Measurements from ENCODE around the gene PACRG. TPM values are rescaled to one million over a fixed set of nuclear protein-coding genes. Genes with fewer than 3 reads are reported as not detected.

PACRG gene
- polyA plus RNA-seq, 1 donor from 2014 or later: 16.6 TPM

GRCh38 chr6:162688751-162689345, 38.9 kb upstream of the PACRG start:
- Histone ChIP-seq H3K9me2 (ENCODE audit: insufficient read depth, low read length) (no peaks in the 10 kb centered on the region), H4K20me1 (ENCODE audit: insufficient read depth) (no peaks in the 10 kb centered on the region), H3K79me2 (replicated peaks; ENCODE audit: insufficient read depth, low read length) (no peaks in the 10 kb centered on the region), H3K9me3 (ENCODE audit: low read length) (no peaks in the 10 kb centered on the region), H3K27ac (ENCODE audit: low read length) (peak overlapping the region; percentile 52), H3F3A (ENCODE audit: insufficient read depth, low read length, poor library complexity, severe bottlenecking) (no peaks in the 10 kb centered on the region), H3K36me3 (ENCODE audit: insufficient read depth, low read length) (no peaks in the 10 kb centered on the region), H3K27me3 (ENCODE audit: insufficient read depth, low read depth, low read length) (no peaks in the 10 kb centered on the region), H3K9ac (ENCODE audit: low read length) (no peak overlapping the region), H3K4me2 (ENCODE audit: low read length) (peak overlapping the region; percentile 45), H2AFZ (ENCODE audit: low read depth, low read length) (peak overlapping the region; percentile 30), H3K4me3 (ENCODE audit: low read length) (peak overlapping the region; percentile 22)
- TF ChIP-seq CTCF (IDR thresholded peaks at IDR 0.05; ENCODE audit: poor library complexity, severe bottlenecking) (no peak), RAD21 (conservative IDR thresholded peaks at IDR 0.05) (peak; percentile 10)

- H3K9me3 ChIP-seq (ENCODE audit: low read length): no peaks in the 10 kb centered on the region
- no peak overlapping the region for H3K27ac ChIP-seq (ENCODE audit: low read length)
- TF ChIP-seq CTCF (IDR thresholded peaks at IDR 0.05; ENCODE audit: poor library complexity, severe bottlenecking) (no peak), EZH2 (IDR thresholded peaks at IDR 0.05; ENCODE audit: borderline replicate concordance, insufficient read depth, low read length, poor library complexity, severe bottlenecking) (no peak), EP300 (conservative IDR thresholded peaks at IDR 0.05; ENCODE audit: poor library complexity, severe bottlenecking) (no peak), POLR2AphosphoS5 (IDR thresholded peaks at IDR 0.05) (no peak), MXI1 (conservative IDR thresholded peaks at IDR 0.05; ENCODE audit: poor library complexity, severe bottlenecking) (no peak)
- no peaks in the 10 kb centered on the region for H3K36me3 ChIP-seq (ENCODE audit: insufficient read depth, low read length)
- H4K20me1 ChIP-seq (ENCODE audit: insufficient read depth): no peaks in the 10 kb centered on the region
- H3K27me3 ChIP-seq (ENCODE audit: insufficient read depth, low read depth, low read length): no peaks in the 10 kb centered on the region
- no peak overlapping the region for H2AFZ ChIP-seq (ENCODE audit: low read depth, low read length)
- no peak overlapping the region for H3K9ac ChIP-seq (ENCODE audit: low read length)
- H3K79me2 ChIP-seq (replicated peaks; ENCODE audit: insufficient read depth, low read length): no peaks in the 10 kb centered on the region
- H3K9me2 ChIP-seq (ENCODE audit: insufficient read depth, low read length): no peaks in the 10 kb centered on the region
- no peak overlapping the region for H3K4me3 ChIP-seq (ENCODE audit: low read length)
- H3F3A ChIP-seq (ENCODE audit: insufficient read depth, low read length, poor library complexity, severe bottlenecking): no peaks in the 10 kb centered on the region
- H3K4me2 ChIP-seq (ENCODE audit: low read length): no peak overlapping the region
Measured at GRCh38 chr6:162690158-162690557, 37.6 kb upstream of the PACRG start.

GRCh38 chr6:162697872-162698403, 29.8 kb upstream of the PACRG start:
- Histone ChIP-seq H3K9me2 (ENCODE audit: insufficient read depth, low read length) (no peaks in the 10 kb centered on the region), H3K4me2 (ENCODE audit: low read length) (no peak overlapping the region), H3K9ac (ENCODE audit: low read length) (no peak overlapping the region), H3K79me2 (replicated peaks; ENCODE audit: insufficient read depth, low read length) (no peaks in the 10 kb centered on the region), H3K27me3 (ENCODE audit: insufficient read depth, low read depth, low read length) (no peaks in the 10 kb centered on the region), H4K20me1 (ENCODE audit: insufficient read depth) (no peaks in the 10 kb centered on the region), H3F3A (ENCODE audit: insufficient read depth, low read length, poor library complexity, severe bottlenecking) (no peaks in the 10 kb centered on the region), H3K9me3 (ENCODE audit: low read length) (no peaks in the 10 kb centered on the region), H3K36me3 (ENCODE audit: insufficient read depth, low read length) (no peaks in the 10 kb centered on the region), H3K27ac (ENCODE audit: low read length) (no peak overlapping the region), H2AFZ (ENCODE audit: low read depth, low read length) (no peak overlapping the region), H3K4me3 (ENCODE audit: low read length) (no peak overlapping the region)
- no peak for TF ChIP-seq EZH2 (IDR thresholded peaks at IDR 0.05; ENCODE audit: borderline replicate concordance, insufficient read depth, low read length, poor library complexity, severe bottlenecking)
- no peak for TF ChIP-seq SMC3 (conservative IDR thresholded peaks at IDR 0.05; ENCODE audit: poor library complexity)
- no peak for TF ChIP-seq CTCF (IDR thresholded peaks at IDR 0.05; ENCODE audit: poor library complexity, severe bottlenecking)
- no peak for TF ChIP-seq REST (IDR thresholded peaks at IDR 0.05; ENCODE audit: borderline replicate concordance)
- no peak for TF ChIP-seq MXI1 (conservative IDR thresholded peaks at IDR 0.05; ENCODE audit: poor library complexity, severe bottlenecking)
- no peak for TF ChIP-seq EP300 (conservative IDR thresholded peaks at IDR 0.05; ENCODE audit: poor library complexity, severe bottlenecking)
- no peak for TF ChIP-seq TAF1 (IDR thresholded peaks at IDR 0.05; ENCODE audit: low read depth)
- no peak for TF ChIP-seq POLR2AphosphoS5 (IDR thresholded peaks at IDR 0.05)
- TF ChIP-seq RAD21 (conservative IDR thresholded peaks at IDR 0.05): no peak

Measured in neural cell (in vitro differentiated cells).